HepG2 (cell line): ENCODE measurements around the gene FGFR4. TPM values are rescaled to one million over a fixed set of nuclear protein-coding genes. Genes with fewer than 3 reads are reported as not detected.

ENCODE experiments used
- ATAC-seq: fragments of 200-7000 bp; cut with Tn5 transposase; 3 replicates; pipeline ENCODE4 v1.9.1; 2020; ENCODE audit warnings: mild to moderate bottlenecking, moderate library complexity
- Bru-seq: library from RNA; stranded (reverse); fragments of 400-500 nt; gene quantifications from one replicate; lab custom pipeline; 2021; lab: Mats Ljungman, UMichigan
- BruChase-seq, 2 experiments: library from RNA; stranded (reverse); fragments of 400-500 nt; gene quantifications; one replicate each; lab custom pipeline; 2021; lab: Mats Ljungman, UMichigan
- BruUV-seq: library from RNA; stranded (reverse); fragments of 400-500 nt; replicated peaks from 2 replicates; lab custom pipeline; 2021; lab: Mats Ljungman, UMichigan
- CTCF ChIA-PET: fragments of 300-600 bp; formaldehyde crosslinking; extraction: SDS; loops from one replicate; lab custom pipeline; 2021; ENCODE audit warnings: low total read pairs, inconsistent platforms, low intra/inter-chr PET ratio; lab: Yijun Ruan, JAX
- POLR2A ChIA-PET: fragments of 350-600 bp; sonication (Branson Sonifier 250); formaldehyde crosslinking; loops from one replicate; lab custom pipeline; 2020; ENCODE audit warnings: antibody characterized with exemption, inconsistent platforms; lab: Yijun Ruan, JAX
- DNase-seq: peaks from one replicate; pipeline ENCODE4 v3.0.0-alpha.2; 2015; ENCODE audit warnings: low spot score
- FAIRE-seq: peaks from 3 replicates; lab custom pipeline; 2011; peaks lifted over from hg19 to GRCh38; lab: Jason Lieb, UNC
- H2AFZ ChIP-seq: one replicate; pipeline ENCODE4 v1.6.1; 2011; ENCODE audit warnings: low read length, inconsistent platforms
- H3K27ac ChIP-seq: fragments of 300-600 bp; 3 replicates; pipeline ENCODE4 v1.8.0; 2011; ENCODE audit warnings: mixed run types, mild to moderate bottlenecking, mixed read lengths, low read length, inconsistent platforms; ENCODE audit not compliant: insufficient read depth; ENCODE audit errors: extremely low read length
- H3K27me3 ChIP-seq, 2 experiments: fragments of 200-600 bp in 1 of 2; 2 replicates in 1 of 2; 3 replicates in 1 of 2; pipeline versions ENCODE4 v1.6.0 to v1.8.0; 2011; ENCODE audit warnings: low read length in 2 of 2, mild to moderate bottlenecking in 2 of 2, moderate library complexity in 2 of 2, inconsistent platforms in 1 of 2; ENCODE audit not compliant: insufficient read depth in 2 of 2, control insufficient read depth in 1 of 2
- H3K36me3 ChIP-seq, 2 experiments: fragments of 200-600 bp in 1 of 2; replicated peaks in 1 of 2; 2 replicates in 1 of 2; 3 replicates in 1 of 2; pipeline versions ENCODE4 v1.5.1 to v1.8.0; 2011; ENCODE audit warnings: low read length in 2 of 2, inconsistent platforms in 1 of 2; ENCODE audit not compliant: insufficient read depth in 2 of 2, control insufficient read depth in 1 of 2
- H3K4me1 ChIP-seq: 2 replicates; pipeline ENCODE4 v1.5.1; 2012; ENCODE audit warnings: low read length, inconsistent platforms; ENCODE audit not compliant: insufficient read depth
- H3K4me2 ChIP-seq: 2 replicates; pipeline ENCODE4 v1.6.0; 2011; ENCODE audit warnings: low read depth, low read length, inconsistent platforms
- H3K4me3 ChIP-seq, 3 experiments: fragments of 200-600 bp in 1 of 3; sonication (generic), shearing (Covaris generic) in 1 of 3; replicated peaks in 1 of 3; 2 replicates each; pipeline ENCODE4 v1.5.1; 2011 to 2016; ENCODE audit warnings: low read length in 3 of 3, inconsistent platforms in 2 of 3, low read depth in 2 of 3, mild to moderate bottlenecking in 2 of 3, control low read depth in 1 of 3, mixed read lengths in 1 of 3; ENCODE audit not compliant: insufficient read depth in 1 of 3
- H3K79me2 ChIP-seq: one replicate; pipeline ENCODE4 v1.6.1; 2011; ENCODE audit warnings: low read length, inconsistent platforms; ENCODE audit not compliant: insufficient read depth
- H3K9ac ChIP-seq: 2 replicates; pipeline ENCODE4 v1.6.0; 2011; ENCODE audit warnings: mild to moderate bottlenecking, low read depth, low read length, inconsistent platforms; ENCODE audit not compliant: insufficient read depth
- H3K9me3 ChIP-seq: 2 replicates; pipeline ENCODE4 v1.5.1; 2012; ENCODE audit warnings: mild to moderate bottlenecking, low read length
- H4K20me1 ChIP-seq: 2 replicates; pipeline ENCODE4 v1.6.0; 2011; ENCODE audit warnings: inconsistent platforms, mild to moderate bottlenecking, low read length, moderate library complexity; ENCODE audit not compliant: insufficient read depth
- TCF12 ChIP-seq, 2 experiments: fragments of 450-650 bp in 1 of 2; sonication (generic) in 1 of 2; formaldehyde crosslinking in 1 of 2; IDR thresholded peaks; 2 replicates each; pipeline versions ENCODE4 v1.6.1 to v1.8.0; 2017 to 2022; ENCODE audit warnings: antibody characterized with exemption in 1 of 2, mild to moderate bottlenecking in 1 of 2, missing genetic modification reagents in 1 of 2, moderate library complexity in 1 of 2
- TFDP1 ChIP-seq: IDR thresholded peaks from 2 replicates; pipeline ENCODE4 v1.6.1; 2016; ENCODE audit warnings: missing compliant biosample characterization, missing genetic modification reagents, borderline replicate concordance
- ZNF318 ChIP-seq: sonication (generic); formaldehyde crosslinking; IDR thresholded peaks from 2 replicates; pipeline ENCODE4 v1.4.0; 2020; ENCODE audit warnings: mild to moderate bottlenecking, missing genetic modification reagents
- ZNF577 ChIP-seq: sonication (generic); formaldehyde crosslinking; IDR thresholded peaks from 2 replicates; pipeline ENCODE4 v1.4.0; 2020; ENCODE audit warnings: mild to moderate bottlenecking, low read depth, missing genetic modification reagents, borderline replicate concordance
- ZNF768 ChIP-seq: sonication (generic); formaldehyde crosslinking; IDR thresholded peaks from 2 replicates; pipeline ENCODE4 v1.4.0; 2020; ENCODE audit warnings: missing genetic modification reagents
- WGBS: methylation state at CpG from one replicate; pipeline ENCODE4 v1.1.6; 2017; ENCODE audit warnings: low lambda C conversion rate; 5-methylcytosine and 5-hydroxymethylcytosine counted together
- in situ Hi-C: cut with HindIII; loops from 2 replicates; pipeline ENCODE4 v1.10.0; 2017; ENCODE audit warnings: low pct_unique_long_range_greater_than_20kb; ENCODE audit not compliant: extremely low pct_ligation_motif_present
- intact Hi-C: fragments of 100-400 bp; cut with micrococcal nuclease; formaldehyde crosslinking; loops from one replicate; pipeline ENCODE4 v1.10.0; 2022; ENCODE audit not compliant: unreplicated experiment
- long read RNA-seq, 2 experiments: library from RNA in 1 of 2; library from polyadenylated mRNA in 1 of 2; stranded (forward) in 1 of 2; unstranded in 1 of 2; transcript quantifications; one replicate each; pipeline ENCODE4 v2.0.0, GENCODE V29; 2019 to 2022
- polyA minus RNA-seq, 3 experiments: library from RNA; depleted of rRNA, polyadenylated mRNA; stranded (reverse); fragments of >200 nt; gene quantifications; 2 replicates each; pipeline ENCODE4 v1.2.3, GENCODE V29; 2011; ENCODE audit warnings: low replicate concordance in 1 of 3
- polyA plus RNA-seq, 8 experiments: library from polyadenylated mRNA; depleted of rRNA in 3 of 8; stranded (reverse) in 7 of 8; unstranded in 1 of 8; fragments of >200 nt; fragmentation: Illumina TruSeq in 4 of 8; extraction: Trizol in 4 of 8; gene quantifications; 2 replicates each; pipeline versions ENCODE4 v1.2.1 to v1.2.3, GENCODE V29; 2011 to 2016; ENCODE audit warnings: low read depth in 4 of 8, missing spikeins in 1 of 8, mixed read lengths in 1 of 8; ENCODE audit not compliant: insufficient read depth in 1 of 8
- total RNA-seq, 5 experiments: library from RNA; depleted of rRNA; stranded (reverse); fragments of >200 nt; fragmentation: Illumina TruSeq; extraction: Trizol; gene quantifications; 2 replicates each; pipeline ENCODE4 v1.2.3, GENCODE V29; 2016; ENCODE audit warnings: low read depth in 1 of 5

The FGFR4 gene
- 109 and 219 TPM in 2 replicates for total RNA-seq (2016; rRNA removed; fragmentation: Illumina TruSeq; extraction: Trizol)
- 52.3 and 56.4 TPM in 2 replicates for total RNA-seq (2016; cell fraction: cytosol; rRNA removed; fragmentation: Illumina TruSeq; extraction: Trizol; ENCODE audit: low read depth)
- total RNA-seq (2016; cell fraction: insoluble cytoplasmic fraction; rRNA removed; fragmentation: Illumina TruSeq; extraction: Trizol) = 90.0 and 222 TPM in 2 replicates
- 106 and 116 TPM in 2 replicates for total RNA-seq (2016; cell fraction: membrane; rRNA removed; fragmentation: Illumina TruSeq; extraction: Trizol)
- total RNA-seq (2016; cell fraction: nucleus; rRNA removed; fragmentation: Illumina TruSeq; extraction: Trizol) = 196 and 244 TPM in 2 replicates
- 129 and 188 TPM in 2 replicates for polyA plus RNA-seq (2011; rRNA removed)
- polyA plus RNA-seq (2011; cell fraction: cytosol; rRNA removed) = 134 and 208 TPM in 2 replicates
- 419 and 525 TPM in 2 replicates for polyA plus RNA-seq (2011; cell fraction: nucleus; rRNA removed)
- 133 and 146 TPM in 2 replicates for polyA plus RNA-seq (2012)
- polyA plus RNA-seq (2016; cell fraction: cytosol; fragmentation: Illumina TruSeq; extraction: Trizol; ENCODE audit: low read depth) = 42.6 and 44.6 TPM in 2 replicates
- polyA plus RNA-seq (2016; cell fraction: insoluble cytoplasmic fraction; fragmentation: Illumina TruSeq; extraction: Trizol; ENCODE audit: low read depth) = 85.7 and 113 TPM in 2 replicates
- 86.4 and 98.3 TPM in 2 replicates for polyA plus RNA-seq (2016; cell fraction: membrane; fragmentation: Illumina TruSeq; extraction: Trizol; ENCODE audit: low read depth)
- 453 and 457 TPM in 2 replicates for polyA plus RNA-seq (2016; cell fraction: nucleus; fragmentation: Illumina TruSeq; extraction: Trizol; ENCODE audit: insufficient read depth, low read depth)
- 8.0 and 375 TPM in 2 replicates for polyA minus RNA-seq (2011; rRNA and poly(A)+ RNA removed; ENCODE audit: low replicate concordance)
- 121 and 152 TPM in 2 replicates for polyA minus RNA-seq (2011; cell fraction: cytosol; rRNA and poly(A)+ RNA removed)
- polyA minus RNA-seq (2011; cell fraction: nucleus; rRNA and poly(A)+ RNA removed) = 148 and 160 TPM in 2 replicates
- percentile 96 among the genes with signal in this experiment for Bru-seq, nascent RNA
- BruChase-seq, experiment 1, labeled RNA remaining after a 6-hour chase = percentile 97 among the genes with signal in this experiment
- BruChase-seq, experiment 2, labeled RNA remaining after a 2-hour chase = percentile 97 among the genes with signal in this experiment
- long read RNA-seq, experiment 1, transcript FGFR4-207 (18 exons, 2,638 nt) = major isoform, 24 of 133 reads
- long read RNA-seq, experiment 1, transcript FGFR4-201 (18 exons, 3,122 nt) = minor isoform, 16 of 133 reads
- long read RNA-seq, experiment 1, partial matches to known transcripts = 38 of 133 reads
- long read RNA-seq, experiment 1, other reads (novel, unspliced or antisense) = 53 of 133 reads
- long read RNA-seq, experiment 2, transcript FGFR4-207 (18 exons, 2,638 nt) = minor isoform, 117 of 731 reads
- long read RNA-seq, experiment 2, transcript FGFR4-201 (18 exons, 3,122 nt) = major isoform, 124 of 731 reads
- long read RNA-seq, experiment 2, transcript FGFR4-215 (2 exons, 445 nt) = minor isoform, 12 of 731 reads
- long read RNA-seq, experiment 2, partial matches to known transcripts = 191 of 731 reads
- long read RNA-seq, experiment 2, other reads (novel, unspliced or antisense) = 287 of 731 reads

DNA sequence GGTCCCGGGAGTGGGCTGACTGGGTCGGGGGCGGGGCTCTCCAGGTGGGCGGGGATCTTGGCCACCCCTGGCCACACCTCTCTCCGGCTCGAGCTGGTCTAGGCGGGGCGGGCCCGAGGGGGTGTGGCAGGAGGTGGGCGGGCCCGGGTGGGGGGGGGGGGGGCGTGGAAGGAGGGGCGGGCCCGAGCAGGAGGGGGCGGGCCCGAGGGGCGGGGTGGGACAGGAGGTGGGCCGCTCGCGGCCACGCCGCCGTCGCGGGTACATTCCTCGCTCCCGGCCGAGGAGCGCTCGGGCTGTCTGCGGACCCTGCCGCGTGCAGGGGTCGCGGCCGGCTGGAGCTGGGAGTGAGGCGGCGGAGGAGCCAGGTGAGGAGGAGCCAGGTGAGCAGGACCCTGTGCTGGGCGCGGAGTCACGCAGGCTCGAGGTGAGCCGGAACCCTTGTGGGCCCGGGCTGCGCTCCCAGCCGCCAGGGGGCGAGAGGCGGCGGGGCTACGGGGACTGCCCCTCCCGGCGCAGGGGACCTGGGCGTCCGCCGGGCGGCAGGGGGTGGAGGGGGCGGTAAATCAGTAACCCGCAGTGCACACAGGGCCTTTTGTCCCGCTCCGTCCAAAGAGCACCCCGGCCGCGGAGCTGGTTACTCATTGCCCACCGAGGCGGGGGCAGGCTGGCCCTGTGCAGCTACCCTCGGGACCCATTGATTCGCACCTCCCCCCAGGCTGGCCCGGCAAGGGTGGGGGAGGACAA, at the start of gene FGFR4:
Gene FGFR4 (plus strand): TSS at position 262 of the 744 bp plus-strand sequence. CDS start 2,688 bp downstream, outside the sequence.
- ATAC-seq (peak; percentile 89), FAIRE-seq (peak; percentile 80), DNase-seq (peak; percentile 96)
- Histone ChIP-seq H3K36me3 (peaks cover 20 to 30% of the 10 kb centered on the region in 2 experiments), H3K27ac (peak within 1 kb of the TSS; percentile 100), H3K9ac (peak within 1 kb of the TSS; percentile 99), H2AFZ (no peak within 1 kb of the TSS), H3K4me2 (peak within 1 kb of the TSS; percentile 98), H3K9me3 (no peaks in the 10 kb centered on the region), H4K20me1 (peaks cover 7% of the 10 kb centered on the region; the same call in 1 of the 2 replicates), H3K4me3 (peak within 1 kb of the TSS; percentile 91 to 99 (median 93)), H3K4me1 (peaks cover 66% of the 10 kb centered on the region), H3K27me3 (no peaks in the 10 kb centered on the region; a peak in 1 of 5 replicates), H3K79me2 (peaks cover 43% of the 10 kb centered on the region)
- 0% methylated on average over 7 of the region's 68 CpGs for WGBS
- BruUV-seq = no TSS peak
- ChIA-PET CTCF (interaction anchor here (1.6 kb wide), 1 partner anchor 25 kb away, joined by 10 read pairs; no protein-coding TSS in a partner anchor), POLR2A (interaction anchor here (0.6 to 7.7 kb wide), 35 partner anchors 8 to 550 kb away, joined by 3 to 293 read pairs (median 4); partner anchors contain the start of genes LMAN2, PDLIM7, PRELID1 and RAB24)
- in situ Hi-C loops (no loop called here), intact Hi-C loops (loop anchor here (2.0 kb wide), 2 partner anchors 16 to 64 kb away; partner anchors contain the start of gene ZNF346)
- TF ChIP-seq ZNF577 (CRISPR knock-in tag) (no peak), ZNF318 (CRISPR knock-in tag) (no peak), TCF12 (IDR thresholded peaks at IDR 0.05) (no peak), TCF12 (CRISPR knock-in tag; IDR thresholded peaks at IDR 0.05) (peak; percentile 96), TFDP1 (0 out of 2 replicates have a peak, but pooled peaks have one; percentile 59), ZNF768 (CRISPR knock-in tag) (peak; percentile 45)
